Epithelial cell of esophagus (primary cell): ENCODE measurements around the gene GGTLC2.

Source experiments
- DNase-seq: peaks from one replicate; pipeline ENCODE4 v3.0.0; 2010; ENCODE audit warnings: low read depth
- H3K4me3 ChIP-seq: 2 replicates; pipeline ENCODE4 v1.5.1; 2011; ENCODE audit warnings: mild to moderate bottlenecking, low read length, control low read depth
- CTCF ChIP-seq: IDR thresholded peaks from 2 replicates; pipeline ENCODE4 v1.5.1; 2011; ENCODE audit warnings: low read depth, mild to moderate bottlenecking, low read length, control low read depth, inconsistent platforms; ENCODE audit not compliant: insufficient read depth; ENCODE audit errors: missing control alignments

The GGTLC2 gene

GRCh38 chr22:22673628-22674027 lies 29.2 kb downstream of the GGTLC2 start:
- no peak overlapping the region for H3K4me3 ChIP-seq
- TF ChIP-seq CTCF, result no peak
- no peak for DNase-seq

- H3K4me3 ChIP-seq, result no peak overlapping the region
- DNase-seq, result no peak
- no peak for TF ChIP-seq CTCF
Measured at GRCh38 chr22:22674467-22674866, 30.1 kb downstream of the GGTLC2 start.

- TF ChIP-seq CTCF, result no peak
- DNase-seq, result no peak
Measured at GRCh38 chr22:22678970-22679369, 34.6 kb downstream of the GGTLC2 start.

GRCh38 chr22:22680396-22680795 lies 36.0 kb downstream of the GGTLC2 start:
- H3K4me3 ChIP-seq, result no peak overlapping the region
- DNase-seq, result no peak
- no peak for TF ChIP-seq CTCF

More at GRCh38 chr22:22678970-22679369, 34.6 kb downstream of the GGTLC2 start:
- no peak overlapping the region for H3K4me3 ChIP-seq

GRCh38 chr22:22681221-22681739 lies 36.9 kb downstream of the GGTLC2 start:
- no peak for DNase-seq
- no peak for TF ChIP-seq CTCF
- no peak overlapping the region for H3K4me3 ChIP-seq

GRCh38 chr22:22682196-22682595 lies 37.8 kb downstream of the GGTLC2 start:
- no peak overlapping the region for H3K4me3 ChIP-seq
- TF ChIP-seq CTCF, result no peak
- no peak for DNase-seq

GRCh38 chr22:22682807-22683667 lies 38.6 kb downstream of the GGTLC2 start:
- TF ChIP-seq CTCF, result no peak
- no peak for DNase-seq
- no peak overlapping the region for H3K4me3 ChIP-seq
